HL-60 (cell line): ENCODE measurements around the gene RNF167.

ENCODE experiments used
- DNase-seq, 2 experiments: peaks; one replicate each; pipeline ENCODE4 v3.0.0-alpha.2; 2010 to 2020; ENCODE audit warnings: low read depth in 1 of 2, low spot score in 1 of 2
- H3K27ac ChIP-seq: fragments of 250-450 bp; sonication (Bioruptor Pico); replicated peaks from 2 replicates; pipeline ENCODE4 v1.5.1; 2020; ENCODE audit warnings: mild to moderate bottlenecking, moderate library complexity
- H3K27me3 ChIP-seq: fragments of 250-450 bp; sonication (Bioruptor Pico); 2 replicates; pipeline ENCODE4 v1.5.1; 2021; ENCODE audit warnings: mild to moderate bottlenecking, moderate library complexity; ENCODE audit not compliant: insufficient read depth, poor library complexity, severe bottlenecking
- H3K4me3 ChIP-seq: replicated peaks from 2 replicates; pipeline ENCODE4 v1.5.1; 2011; ENCODE audit warnings: mild to moderate bottlenecking, control low read depth, low read length; ENCODE audit not compliant: insufficient read depth
- GABPA ChIP-seq: IDR thresholded peaks from 2 replicates; pipeline ENCODE4 v1.6.1; 2012; ENCODE audit warnings: low read depth
- POLR2AphosphoS5 ChIP-seq: IDR thresholded peaks from 2 replicates; pipeline ENCODE4 v1.6.1; 2012; ENCODE audit warnings: low read depth
- SPI1 ChIP-seq: IDR thresholded peaks from 2 replicates; pipeline ENCODE4 v1.6.1; 2012; ENCODE audit warnings: low read depth, mild to moderate bottlenecking, borderline replicate concordance
- TF ChIP-seq, protein P1 (sequence below): IDR thresholded peaks from 2 replicates; pipeline ENCODE4 v1.6.1; 2012; ENCODE audit warnings: low read depth; ENCODE audit not compliant: insufficient replicate concordance
- TF ChIP-seq, protein P2 (sequence below): IDR thresholded peaks from one replicate; pipeline ENCODE4 v1.5.1; 2011; ENCODE audit warnings: low read length, control low read depth, inconsistent platforms; ENCODE audit not compliant: insufficient read depth

Gene RNF167

DNA sequence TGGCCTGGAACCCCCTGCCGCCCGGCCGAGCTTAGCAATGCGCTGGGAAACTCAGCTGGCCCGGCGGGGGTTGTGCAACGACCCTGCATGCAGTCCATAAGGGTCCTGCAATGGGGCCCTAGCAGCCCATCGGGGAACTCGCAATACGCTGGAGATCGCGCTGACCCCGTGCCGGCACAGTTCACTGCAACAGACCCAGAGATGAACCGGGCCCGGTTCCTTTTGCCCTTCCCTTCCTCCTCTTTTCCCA is 597 bp upstream of the RNF167 start:
- Histone ChIP-seq H3K27ac (peak overlapping the region; percentile 86), H3K27me3 (no peaks in the 10 kb centered on the region), H3K4me3 (peak overlapping the region; percentile 55)
- TF ChIP-seq GABPA (no peak), POLR2AphosphoS5 (no peak), SPI1 (no peak)
- TF ChIP-seq, protein P1, sequence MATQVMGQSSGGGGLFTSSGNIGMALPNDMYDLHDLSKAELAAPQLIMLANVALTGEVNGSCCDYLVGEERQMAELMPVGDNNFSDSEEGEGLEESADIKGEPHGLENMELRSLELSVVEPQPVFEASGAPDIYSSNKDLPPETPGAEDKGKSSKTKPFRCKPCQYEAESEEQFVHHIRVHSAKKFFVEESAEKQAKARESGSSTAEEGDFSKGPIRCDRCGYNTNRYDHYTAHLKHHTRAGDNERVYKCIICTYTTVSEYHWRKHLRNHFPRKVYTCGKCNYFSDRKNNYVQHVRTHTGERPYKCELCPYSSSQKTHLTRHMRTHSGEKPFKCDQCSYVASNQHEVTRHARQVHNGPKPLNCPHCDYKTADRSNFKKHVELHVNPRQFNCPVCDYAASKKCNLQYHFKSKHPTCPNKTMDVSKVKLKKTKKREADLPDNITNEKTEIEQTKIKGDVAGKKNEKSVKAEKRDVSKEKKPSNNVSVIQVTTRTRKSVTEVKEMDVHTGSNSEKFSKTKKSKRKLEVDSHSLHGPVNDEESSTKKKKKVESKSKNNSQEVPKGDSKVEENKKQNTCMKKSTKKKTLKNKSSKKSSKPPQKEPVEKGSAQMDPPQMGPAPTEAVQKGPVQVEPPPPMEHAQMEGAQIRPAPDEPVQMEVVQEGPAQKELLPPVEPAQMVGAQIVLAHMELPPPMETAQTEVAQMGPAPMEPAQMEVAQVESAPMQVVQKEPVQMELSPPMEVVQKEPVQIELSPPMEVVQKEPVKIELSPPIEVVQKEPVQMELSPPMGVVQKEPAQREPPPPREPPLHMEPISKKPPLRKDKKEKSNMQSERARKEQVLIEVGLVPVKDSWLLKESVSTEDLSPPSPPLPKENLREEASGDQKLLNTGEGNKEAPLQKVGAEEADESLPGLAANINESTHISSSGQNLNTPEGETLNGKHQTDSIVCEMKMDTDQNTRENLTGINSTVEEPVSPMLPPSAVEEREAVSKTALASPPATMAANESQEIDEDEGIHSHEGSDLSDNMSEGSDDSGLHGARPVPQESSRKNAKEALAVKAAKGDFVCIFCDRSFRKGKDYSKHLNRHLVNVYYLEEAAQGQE = no peak
- TF ChIP-seq, protein P2, sequence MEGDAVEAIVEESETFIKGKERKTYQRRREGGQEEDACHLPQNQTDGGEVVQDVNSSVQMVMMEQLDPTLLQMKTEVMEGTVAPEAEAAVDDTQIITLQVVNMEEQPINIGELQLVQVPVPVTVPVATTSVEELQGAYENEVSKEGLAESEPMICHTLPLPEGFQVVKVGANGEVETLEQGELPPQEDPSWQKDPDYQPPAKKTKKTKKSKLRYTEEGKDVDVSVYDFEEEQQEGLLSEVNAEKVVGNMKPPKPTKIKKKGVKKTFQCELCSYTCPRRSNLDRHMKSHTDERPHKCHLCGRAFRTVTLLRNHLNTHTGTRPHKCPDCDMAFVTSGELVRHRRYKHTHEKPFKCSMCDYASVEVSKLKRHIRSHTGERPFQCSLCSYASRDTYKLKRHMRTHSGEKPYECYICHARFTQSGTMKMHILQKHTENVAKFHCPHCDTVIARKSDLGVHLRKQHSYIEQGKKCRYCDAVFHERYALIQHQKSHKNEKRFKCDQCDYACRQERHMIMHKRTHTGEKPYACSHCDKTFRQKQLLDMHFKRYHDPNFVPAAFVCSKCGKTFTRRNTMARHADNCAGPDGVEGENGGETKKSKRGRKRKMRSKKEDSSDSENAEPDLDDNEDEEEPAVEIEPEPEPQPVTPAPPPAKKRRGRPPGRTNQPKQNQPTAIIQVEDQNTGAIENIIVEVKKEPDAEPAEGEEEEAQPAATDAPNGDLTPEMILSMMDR = no peak
- DNase-seq = peak in 1 of 2 experiments; percentile 11

DNA sequence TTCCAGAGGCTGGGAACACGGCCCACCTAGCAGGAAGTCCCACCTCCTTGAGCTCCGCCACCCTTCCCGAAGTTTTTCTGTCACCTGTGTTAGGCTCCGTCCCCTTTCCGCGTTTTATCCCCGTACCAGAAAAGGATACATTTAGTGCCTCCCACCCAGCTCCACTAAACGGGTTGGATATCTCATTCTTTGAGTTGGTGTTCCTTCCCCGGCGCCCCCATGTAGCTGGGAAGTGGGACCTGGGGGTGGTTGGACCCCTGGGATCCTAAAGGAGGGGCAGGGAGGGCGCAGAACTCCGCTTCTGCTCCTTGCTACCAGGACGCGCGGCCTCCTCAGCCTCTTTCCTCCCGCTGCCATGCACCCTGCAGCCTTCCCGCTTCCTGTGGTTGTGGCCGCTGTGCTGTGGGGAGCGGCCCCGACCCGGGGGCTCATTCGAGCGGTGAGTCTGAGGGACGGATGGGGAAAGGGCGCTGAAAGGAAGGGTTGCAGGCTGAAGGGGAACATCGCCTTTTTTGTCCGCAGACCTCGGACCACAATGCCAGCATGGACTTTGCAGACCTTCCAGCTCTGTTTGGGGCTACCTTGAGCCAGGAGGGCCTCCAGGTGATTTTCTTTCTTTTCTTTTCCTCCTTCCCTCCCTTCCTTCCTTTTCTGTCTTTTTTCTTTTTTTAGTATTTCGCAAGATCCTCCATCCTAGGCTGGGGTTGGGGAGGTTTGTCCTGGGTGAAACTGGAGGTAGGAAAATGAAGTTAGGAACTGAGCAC is 669 bp downstream of the RNF167 start:
- Histone ChIP-seq H3K27me3 (no peaks in the 10 kb centered on the region), H3K4me3 (peak overlapping the region; percentile 50), H3K27ac (peak overlapping the region; percentile 95)
- DNase-seq = peak in 1 of 2 experiments; percentile 27
- TF ChIP-seq SPI1 (no peak), POLR2AphosphoS5 (peak; percentile 16; the same call in 1 of the 2 replicates), GABPA (peak; percentile 73)
- TF ChIP-seq, protein P2 = no peak

DNA sequence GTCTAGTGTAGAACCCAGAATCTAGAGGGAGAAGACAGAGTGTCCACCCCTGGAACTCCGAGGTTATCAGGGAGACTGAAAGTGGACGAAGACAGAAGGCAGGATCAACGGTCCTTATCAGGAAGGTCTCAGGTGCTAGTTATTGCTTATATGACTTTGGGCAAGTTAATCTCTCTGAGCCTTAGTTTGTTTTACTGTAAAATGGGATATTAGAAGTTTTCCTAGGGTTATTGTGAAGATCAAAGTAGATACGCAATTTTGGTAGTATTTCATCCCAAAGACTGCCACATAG is 1.2 kb downstream of the RNF167 start:
- TF ChIP-seq, protein P2 = no peak
- TF ChIP-seq, protein P1 = no peak
- no peak for TF ChIP-seq SPI1
- no peak for TF ChIP-seq POLR2AphosphoS5
- no peak for TF ChIP-seq GABPA
- H3K4me3 ChIP-seq = peak overlapping the region; percentile 50
- no peak for DNase-seq
- H3K27me3 ChIP-seq = no peaks in the 10 kb centered on the region
- peak overlapping the region; percentile 95 for H3K27ac ChIP-seq
